G401 (cell line): ENCODE measurements around the gene ZNF620. TPM values are rescaled to one million over a fixed set of nuclear protein-coding genes. Genes with fewer than 3 reads are reported as not detected.
"Not testable (repeated sequence)": the region's sequence is repeated elsewhere in the genome, so short reads cannot be mapped to it uniquely, and the experiment has no call there.

Source experiments
- DNase-seq: peaks from one replicate; pipeline ENCODE4 v3.0.0-alpha.2; 2015; ENCODE audit warnings: low spot score
- in situ Hi-C: cut with HindIII; loops from 2 replicates; pipeline ENCODE4 v1.10.0; 2016; ENCODE audit warnings: low sequenced_read_pairs, mixed read lengths
- total RNA-seq: library from RNA; depleted of rRNA; stranded (reverse); fragments of >200 nt; shearing (Covaris generic); gene quantifications from 2 replicates; pipeline ENCODE4 v1.2.3, GENCODE V29; 2014

ZNF620 gene
- total RNA-seq, 1 experiment from 2014 or later, result 10.0 TPM

GRCh38 chr3:40494698-40495097, 11.1 kb upstream of the ZNF620 start:
- no peak for DNase-seq
- in situ Hi-C loops, result no loop called here

- in situ Hi-C loops, result no loop called here
- DNase-seq, result no peak
Observed at GRCh38 chr3:40497288-40497687, 8.6 kb upstream of the ZNF620 start.

- no peak for DNase-seq
- in situ Hi-C loops, result no loop called here
Observed at GRCh38 chr3:40499952-40500351, 5.9 kb upstream of the ZNF620 start.

- no peak for DNase-seq
- in situ Hi-C loops, result no loop called here
Observed at GRCh38 chr3:40502034-40502433, 3.8 kb upstream of the ZNF620 start.

- DNase-seq, result peak; percentile 2
- in situ Hi-C loops, result no loop called here
Observed at GRCh38 chr3:40504636-40505430, 1.0 kb upstream of the ZNF620 start.

- in situ Hi-C loops, result no loop called here
- no peak for DNase-seq
Observed at GRCh38 chr3:40511031-40511718, 5.3 kb downstream of the ZNF620 start.

GRCh38 chr3:40516201-40516600, 10.4 kb downstream of the ZNF620 start:
- in situ Hi-C loops, result no loop called here
- DNase-seq, result no peak

GRCh38 chr3:40518067-40518466, 12.2 kb downstream of the ZNF620 start:
- in situ Hi-C loops, result no loop called here
- no peak for DNase-seq

GRCh38 chr3:40518848-40519247, 13.0 kb downstream of the ZNF620 start:
- DNase-seq, result no peak
- in situ Hi-C loops, result no loop called here

- in situ Hi-C loops, result no loop called here
Observed at GRCh38 chr3:40521254-40521653, 15.4 kb downstream of the ZNF620 start.

GRCh38 chr3:40523781-40524180, 17.9 kb downstream of the ZNF620 start:
- in situ Hi-C loops, result no loop called here
- peak; percentile 50 for DNase-seq

More at GRCh38 chr3:40521254-40521653, 15.4 kb downstream of the ZNF620 start:
- DNase-seq, result no peak

- no peak for DNase-seq
- in situ Hi-C loops, result no loop called here
Observed at GRCh38 chr3:40524222-40524567, 18.4 kb downstream of the ZNF620 start.

GRCh38 chr3:40524568-40525285, 18.9 kb downstream of the ZNF620 start, which contains the start of gene ZNF621:
TSS of gene ZNF621 (plus strand) at chr3:40524960. CDS start at chr3:40525841, 881 bp downstream.
- DNase-seq, result peak; percentile 91
- in situ Hi-C loops, result no loop called here

GRCh38 chr3:40528426-40528825, 22.6 kb downstream of the ZNF620 start:
- DNase-seq, result no peak
- in situ Hi-C loops, result no loop called here

GRCh38 chr3:40532252-40532651, 26.4 kb downstream of the ZNF620 start:
- DNase-seq, result no peak
- in situ Hi-C loops, result no loop called here

- in situ Hi-C loops, result no loop called here
- DNase-seq, result no peak
Observed at GRCh38 chr3:40534283-40534682, 28.4 kb downstream of the ZNF620 start.

- in situ Hi-C loops, result no loop called here
- no peak for DNase-seq
Observed at GRCh38 chr3:40546816-40547215, 41.0 kb downstream of the ZNF620 start.

GRCh38 chr3:40550167-40550566, 44.3 kb downstream of the ZNF620 start:
- in situ Hi-C loops, result no loop called here
- DNase-seq, result no peak

GRCh38 chr3:40557575-40558161, 51.8 kb downstream of the ZNF620 start:
- in situ Hi-C loops, result no loop called here
- DNase-seq, result no peak

GRCh38 chr3:40562482-40562881, 56.6 kb downstream of the ZNF620 start:
- in situ Hi-C loops, DNase-seq: not testable (repeated sequence)
